Activated CD4-positive, alpha-beta T cell treated with anti-CD3 and anti-CD28 coated beads, Interleukin-2, amount 10 ng/mL, durations not matched to agents 24 days and 14 days (primary cell): Measurements from ENCODE around the gene MROH2B. TPM values are rescaled to one million over a fixed set of nuclear protein-coding genes. Genes with fewer than 3 reads are reported as not detected.

Experiments
- DNase-seq: peaks from one replicate; pipeline ENCODE4 v3.0.0; 2022
- H3K27ac Mint-ChIP-seq: one replicate; pipeline ENCODE4 v1.8.0; 2022; ENCODE audit warnings: mild to moderate bottlenecking, mixed read lengths
- H3K27me3 Mint-ChIP-seq: one replicate; pipeline ENCODE4 v1.8.0; 2022; ENCODE audit warnings: mixed read lengths
- H3K36me3 Mint-ChIP-seq: one replicate; pipeline ENCODE4 v1.8.0; 2022; ENCODE audit warnings: low read depth, mild to moderate bottlenecking, mixed read lengths
- H3K4me1 Mint-ChIP-seq: one replicate; pipeline ENCODE4 v1.8.0; 2021; ENCODE audit warnings: mixed read lengths
- H3K4me3 Mint-ChIP-seq: one replicate; pipeline ENCODE4 v1.8.0; 2022; ENCODE audit warnings: mild to moderate bottlenecking, moderate library complexity, mixed read lengths
- H3K9me3 Mint-ChIP-seq: one replicate; pipeline ENCODE4 v1.8.0; 2021; ENCODE audit warnings: mixed read lengths
- intact Hi-C: fragments of 100-400 bp; cut with micrococcal nuclease; formaldehyde crosslinking; loops from one replicate; pipeline ENCODE4 v1.15.1; 2023
- total RNA-seq: library from RNA; stranded (reverse); gene quantifications from 2 replicates; pipeline ENCODE4 v1.2.3, GENCODE V29; 2022

Gene MROH2B
- total RNA-seq, 1 donor from 2014 or later, result not detected

DNA sequence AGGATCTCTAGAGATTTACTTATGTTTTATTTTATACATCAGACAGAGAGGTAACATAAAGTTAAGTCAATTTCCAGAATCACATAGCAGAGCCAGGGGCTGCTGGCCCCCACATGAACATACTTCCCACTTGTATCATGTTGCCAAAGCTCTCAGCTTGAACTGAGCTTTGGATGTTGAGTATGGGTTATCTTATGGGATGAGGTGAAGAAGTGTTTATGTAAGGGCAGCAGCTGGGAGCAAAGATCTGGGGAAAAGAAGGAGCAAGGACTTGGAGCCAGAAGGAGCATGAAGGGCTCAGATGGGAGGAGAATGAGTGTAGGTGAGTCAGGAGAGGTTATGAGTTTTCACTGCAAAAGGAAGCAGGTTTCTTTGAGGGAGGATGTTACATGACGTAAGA, 72.0 kb downstream of the MROH2B start:
- DNase-seq, result no peak
- Mint-ChIP-seq H3K27ac (no peak overlapping the region), H3K27me3 (no peaks in the 10 kb centered on the region), H3K36me3 (no peaks in the 10 kb centered on the region), H3K4me3 (no peak overlapping the region), H3K4me1 (no peaks in the 10 kb centered on the region), H3K9me3 (no peaks in the 10 kb centered on the region)
- intact Hi-C loops, result no loop called here

DNA sequence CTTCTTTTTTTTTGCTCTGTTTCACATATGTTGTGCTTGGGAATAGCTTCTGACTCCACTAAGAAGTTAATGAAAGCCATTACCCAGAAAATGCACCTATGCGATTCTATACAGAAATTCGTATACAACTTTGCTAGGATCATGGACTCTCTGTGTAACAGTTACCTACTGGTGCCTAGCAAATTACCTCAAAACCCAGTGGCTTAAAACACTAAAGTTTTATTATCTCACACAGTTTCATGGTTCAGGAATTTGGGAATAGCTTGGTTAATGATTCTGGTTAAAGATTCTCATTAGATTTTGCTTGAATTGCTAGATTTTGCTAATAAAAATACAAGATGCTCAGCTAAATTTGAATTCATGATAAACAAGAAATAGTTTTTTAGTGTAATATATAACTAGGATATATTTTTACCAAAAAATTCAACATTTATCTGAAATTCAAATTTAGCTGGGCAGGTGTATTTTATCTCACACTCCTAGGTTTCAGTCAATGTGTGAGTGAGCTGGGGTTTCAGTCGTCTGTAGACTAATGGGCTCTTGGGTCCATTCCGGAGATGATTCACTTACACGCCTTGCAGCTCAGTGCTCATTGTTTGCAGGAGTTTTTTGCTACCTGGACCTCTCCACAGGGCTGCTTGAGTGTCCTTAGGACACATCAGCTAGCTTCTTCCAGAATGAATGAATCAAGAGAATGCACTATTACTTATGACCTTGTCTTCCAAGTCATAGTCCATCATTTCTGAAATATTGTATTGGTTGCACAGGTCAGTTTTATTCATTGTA, 75.1 kb downstream of the MROH2B start:
- Mint-ChIP-seq H3K27me3 (no peaks in the 10 kb centered on the region), H3K27ac (no peak overlapping the region), H3K4me3 (no peak overlapping the region), H3K4me1 (no peaks in the 10 kb centered on the region), H3K9me3 (no peaks in the 10 kb centered on the region), H3K36me3 (no peaks in the 10 kb centered on the region)
- DNase-seq, result no peak
- intact Hi-C loops, result no loop called here

DNA sequence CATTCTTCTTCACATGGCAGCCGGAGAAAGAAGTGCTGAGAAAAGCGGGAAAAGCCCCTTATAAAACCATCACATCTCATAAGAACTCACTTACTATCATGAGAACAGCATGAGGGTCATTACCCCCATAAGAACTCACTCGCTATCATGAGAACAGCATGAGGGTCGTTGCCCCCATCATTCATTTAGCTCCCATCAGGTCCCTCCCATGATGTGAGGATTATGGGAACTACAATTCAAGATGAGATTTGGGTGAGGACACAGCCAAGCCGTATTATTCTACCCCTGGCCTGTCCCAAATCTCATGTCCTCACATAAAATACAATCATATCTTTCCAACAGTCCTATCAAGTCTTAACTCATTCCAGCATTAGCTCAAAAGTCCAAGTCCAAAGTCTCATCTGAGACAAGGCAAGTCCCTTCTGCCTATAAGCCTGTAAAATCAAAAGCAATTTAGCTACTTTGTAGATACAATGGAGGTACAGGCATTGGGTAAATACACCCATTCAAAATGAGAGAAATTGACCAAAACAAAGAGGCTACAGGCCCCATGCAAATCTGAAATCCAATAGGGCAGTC, 79.1 kb downstream of the MROH2B start:
- no peaks in the 10 kb centered on the region for H3K9me3 Mint-ChIP-seq
- no peaks in the 10 kb centered on the region for H3K36me3 Mint-ChIP-seq
- H3K4me3 Mint-ChIP-seq, result no peak overlapping the region
- no peak for DNase-seq
- intact Hi-C loops, result no loop called here
- H3K27me3 Mint-ChIP-seq, result no peaks in the 10 kb centered on the region
- no peak overlapping the region for H3K27ac Mint-ChIP-seq
- no peaks in the 10 kb centered on the region for H3K4me1 Mint-ChIP-seq

DNA sequence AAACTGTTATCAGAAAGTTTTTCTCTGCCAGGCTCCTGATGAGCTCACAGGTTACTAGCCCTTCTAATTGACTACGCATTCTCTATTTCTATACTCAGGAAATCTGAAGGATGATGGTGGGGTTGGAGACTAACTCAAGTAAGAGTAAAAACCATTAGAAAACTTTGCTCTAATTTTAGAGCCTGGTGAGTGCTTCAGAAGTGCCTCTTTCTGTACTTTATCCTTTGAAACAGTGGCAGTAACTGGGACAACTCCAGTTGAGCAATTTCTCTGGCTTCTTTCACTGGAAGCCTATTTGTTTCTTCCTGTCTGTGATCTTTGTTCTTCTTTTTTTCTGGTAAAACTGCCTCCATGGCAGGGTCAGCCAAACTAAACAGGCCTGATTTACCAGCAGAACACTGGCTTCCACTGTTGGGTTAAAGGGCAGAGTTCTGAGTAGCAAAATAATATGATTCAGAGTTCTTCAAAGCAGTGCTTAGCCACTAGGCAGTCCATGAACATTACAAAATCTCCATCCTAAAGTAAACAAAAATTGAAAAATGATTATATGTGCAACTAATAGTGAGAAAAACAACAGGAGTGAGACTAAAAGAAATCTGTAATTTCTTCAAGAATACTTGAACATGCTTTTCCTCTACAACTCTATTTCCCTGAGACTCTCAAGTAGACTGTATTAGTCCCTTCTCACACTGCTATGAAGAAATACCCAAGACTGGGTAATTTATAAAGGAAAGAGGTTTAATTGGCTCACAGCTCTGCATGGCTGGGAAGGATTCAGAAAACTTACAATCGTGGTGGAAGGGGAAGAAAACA, 79.8 kb downstream of the MROH2B start:
- no peak for DNase-seq
- no peak overlapping the region for H3K27ac Mint-ChIP-seq
- H3K9me3 Mint-ChIP-seq, result no peaks in the 10 kb centered on the region
- H3K27me3 Mint-ChIP-seq, result no peaks in the 10 kb centered on the region
- H3K36me3 Mint-ChIP-seq, result no peaks in the 10 kb centered on the region
- no peak overlapping the region for H3K4me3 Mint-ChIP-seq
- H3K4me1 Mint-ChIP-seq, result no peaks in the 10 kb centered on the region
- intact Hi-C loops, result no loop called here

DNA sequence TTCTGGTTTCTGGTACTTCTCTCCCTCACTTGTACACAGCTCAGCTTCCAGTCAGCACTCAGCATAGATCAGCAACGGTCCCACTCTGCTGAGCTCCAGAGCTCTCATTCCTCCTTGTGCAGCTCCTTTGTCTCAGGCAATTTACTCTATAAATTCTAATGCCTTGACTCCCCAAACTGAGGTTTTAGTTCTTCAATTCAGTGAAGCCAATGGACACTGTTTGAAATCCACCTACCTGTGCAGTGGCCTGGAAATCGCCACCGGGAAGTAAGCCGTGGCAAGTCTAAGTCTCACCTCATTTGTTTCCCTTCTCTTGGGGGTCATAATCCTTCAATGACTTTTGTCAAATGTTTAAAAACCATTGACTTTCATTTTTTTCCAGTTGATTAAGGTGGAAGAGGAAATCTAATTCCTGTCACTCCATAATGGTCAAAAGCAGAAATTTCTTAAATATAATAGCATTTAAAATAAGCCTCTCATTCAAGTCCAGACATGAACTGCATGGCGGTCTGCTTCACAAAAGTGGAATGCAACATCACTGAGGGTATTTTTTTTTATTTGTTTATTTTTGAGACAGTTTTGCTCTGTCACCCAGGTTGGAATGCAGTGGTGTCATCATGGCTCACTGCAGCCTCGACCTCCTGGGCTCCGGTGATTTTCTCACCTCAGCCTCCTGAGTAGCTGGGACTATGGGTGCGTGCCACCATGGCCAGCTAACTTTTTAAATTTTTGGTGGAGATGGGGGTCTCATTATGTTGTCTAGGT, 82.2 kb downstream of the MROH2B start:
- no peak for DNase-seq
- Mint-ChIP-seq H3K36me3 (no peaks in the 10 kb centered on the region), H3K27ac (no peak overlapping the region), H3K27me3 (no peaks in the 10 kb centered on the region), H3K9me3 (no peaks in the 10 kb centered on the region), H3K4me1 (no peaks in the 10 kb centered on the region), H3K4me3 (no peak overlapping the region)
- intact Hi-C loops, result no loop called here

DNA sequence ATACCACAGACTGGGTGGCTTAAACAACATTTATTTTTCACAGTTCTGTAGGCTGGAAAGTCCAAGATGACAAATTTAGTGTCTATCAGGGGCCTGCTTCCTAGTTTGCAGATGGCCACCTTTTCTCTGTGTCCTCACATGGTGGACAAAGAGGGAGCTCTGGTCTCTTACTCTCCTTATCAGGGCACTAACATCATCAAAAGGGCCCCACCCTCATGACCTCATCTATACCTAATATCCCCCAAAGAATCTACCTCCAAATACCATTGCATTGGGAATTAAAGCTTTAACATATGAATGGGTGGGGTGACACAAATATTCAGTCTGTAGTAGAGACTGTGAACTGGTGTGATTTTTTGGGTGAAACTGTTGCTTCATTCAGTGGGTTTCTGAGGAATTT, 83.8 kb downstream of the MROH2B start:
- Mint-ChIP-seq H3K9me3 (no peaks in the 10 kb centered on the region), H3K4me1 (no peaks in the 10 kb centered on the region), H3K36me3 (no peaks in the 10 kb centered on the region), H3K4me3 (no peak overlapping the region), H3K27ac (no peak overlapping the region), H3K27me3 (no peaks in the 10 kb centered on the region)
- no peak for DNase-seq
- intact Hi-C loops, result no loop called here

DNA sequence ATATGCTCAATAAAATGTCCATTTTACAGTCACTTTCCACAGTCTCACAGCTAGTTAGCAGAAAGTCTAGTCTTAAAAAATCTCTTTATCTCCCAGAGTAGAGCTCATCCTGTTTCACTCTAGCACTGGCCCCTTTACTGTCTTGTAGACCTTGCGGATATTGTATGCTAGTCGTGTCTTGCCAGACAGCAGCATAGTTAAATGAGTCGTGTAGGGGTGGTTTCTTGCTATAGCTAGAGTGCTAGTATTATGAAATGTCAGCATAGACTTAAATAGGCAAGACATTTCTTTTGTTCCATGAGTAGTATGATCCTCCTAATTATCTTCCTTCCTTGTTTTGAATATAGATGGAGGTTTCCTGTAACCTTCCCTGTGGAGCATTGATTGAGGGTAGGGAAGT, 84.5 kb downstream of the MROH2B start:
- H3K36me3 Mint-ChIP-seq, result no peaks in the 10 kb centered on the region
- H3K9me3 Mint-ChIP-seq, result no peaks in the 10 kb centered on the region
- no peak overlapping the region for H3K27ac Mint-ChIP-seq
- no peaks in the 10 kb centered on the region for H3K4me1 Mint-ChIP-seq
- DNase-seq, result no peak
- H3K4me3 Mint-ChIP-seq, result no peak overlapping the region
- H3K27me3 Mint-ChIP-seq, result no peaks in the 10 kb centered on the region
- intact Hi-C loops, result no loop called here

DNA sequence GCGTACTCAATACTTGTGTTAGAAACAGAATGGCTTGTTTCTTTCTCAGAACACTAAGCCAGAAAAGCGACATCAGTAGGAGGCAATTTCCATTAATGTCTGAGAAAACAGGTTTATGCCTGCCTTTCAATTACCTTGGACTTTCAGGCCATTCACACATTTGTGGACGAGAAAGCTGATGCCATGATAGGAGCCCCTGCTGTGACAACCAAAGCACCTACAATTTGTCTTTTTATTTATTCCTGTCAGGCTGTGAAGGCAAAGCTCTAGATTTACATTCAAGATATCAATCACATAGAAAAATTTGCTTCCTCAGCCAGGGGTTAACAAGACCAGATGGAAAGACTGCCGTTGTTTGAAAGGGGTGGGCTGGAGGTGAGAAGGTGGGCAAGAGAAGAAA, 85.6 kb downstream of the MROH2B start:
- no peaks in the 10 kb centered on the region for H3K4me1 Mint-ChIP-seq
- H3K4me3 Mint-ChIP-seq, result no peak overlapping the region
- intact Hi-C loops, result no loop called here
- H3K27me3 Mint-ChIP-seq, result no peaks in the 10 kb centered on the region
- no peak overlapping the region for H3K27ac Mint-ChIP-seq
- H3K36me3 Mint-ChIP-seq, result no peaks in the 10 kb centered on the region
- no peak for DNase-seq
- no peaks in the 10 kb centered on the region for H3K9me3 Mint-ChIP-seq

DNA sequence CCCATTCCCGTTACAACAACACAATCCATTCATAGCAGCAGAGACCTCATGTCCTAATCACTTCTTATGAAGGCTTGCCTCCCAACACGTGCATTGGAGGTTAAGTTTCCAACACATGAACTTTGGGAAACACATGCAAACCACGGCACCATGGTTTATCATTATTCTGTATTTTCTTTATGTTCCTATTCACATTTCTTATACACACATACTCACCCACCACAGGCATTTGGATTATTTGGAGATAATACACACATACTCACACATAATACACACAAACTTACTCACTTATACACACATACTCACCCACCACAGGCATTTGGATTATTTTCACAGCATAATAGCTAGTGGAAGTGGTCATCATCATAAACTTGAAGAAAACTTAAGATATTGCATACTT, 86.3 kb downstream of the MROH2B start:
- no peak for DNase-seq
- no peaks in the 10 kb centered on the region for H3K36me3 Mint-ChIP-seq
- H3K27ac Mint-ChIP-seq, result no peak overlapping the region
- H3K4me1 Mint-ChIP-seq, result no peaks in the 10 kb centered on the region
- H3K9me3 Mint-ChIP-seq, result no peaks in the 10 kb centered on the region
- H3K27me3 Mint-ChIP-seq, result no peaks in the 10 kb centered on the region
- H3K4me3 Mint-ChIP-seq, result no peak overlapping the region
- intact Hi-C loops, result no loop called here

DNA sequence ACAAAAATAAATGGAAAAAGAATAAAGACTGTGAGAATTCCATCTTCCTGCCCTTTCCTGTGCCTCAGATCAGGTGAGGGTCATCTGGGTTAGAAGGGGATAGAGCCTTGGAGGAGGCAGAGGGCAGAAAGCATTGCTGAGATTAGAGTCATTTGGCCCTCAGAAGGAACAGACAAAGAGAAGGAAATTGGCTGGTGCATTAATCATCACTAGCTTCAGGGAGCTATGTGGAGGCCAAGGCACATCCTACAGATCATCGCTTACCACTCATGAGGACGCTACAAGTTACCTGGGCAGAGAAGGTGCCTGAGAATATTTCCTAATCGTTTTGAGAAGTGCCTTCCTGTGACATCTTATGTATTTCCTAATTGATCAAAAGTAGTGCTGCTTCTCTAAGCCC, 87.4 kb downstream of the MROH2B start:
- no peaks in the 10 kb centered on the region for H3K27me3 Mint-ChIP-seq
- H3K27ac Mint-ChIP-seq, result no peak overlapping the region
- H3K36me3 Mint-ChIP-seq, result no peaks in the 10 kb centered on the region
- H3K9me3 Mint-ChIP-seq, result no peaks in the 10 kb centered on the region
- H3K4me1 Mint-ChIP-seq, result no peaks in the 10 kb centered on the region
- intact Hi-C loops, result no loop called here
- no peak for DNase-seq
- H3K4me3 Mint-ChIP-seq, result no peak overlapping the region

DNA sequence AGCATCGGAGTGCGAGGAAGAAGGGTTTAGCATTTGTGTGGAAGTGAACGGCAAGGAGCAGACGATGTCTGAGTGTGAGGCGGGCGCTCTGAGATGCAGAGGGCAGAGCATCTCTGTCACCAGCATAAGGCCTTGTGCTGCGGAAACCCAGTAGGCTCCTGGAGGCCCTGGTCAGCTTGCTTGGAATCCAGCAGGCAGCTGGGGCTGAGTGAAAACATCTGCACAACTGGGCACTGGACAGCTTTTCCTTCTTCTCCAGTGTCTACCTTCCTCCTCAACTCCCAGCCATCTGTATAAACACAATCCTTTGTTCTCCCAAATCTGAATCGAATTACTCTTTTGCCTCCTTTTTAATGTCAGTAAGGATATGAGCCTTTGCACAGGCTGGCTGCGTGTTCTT, 89.7 kb downstream of the MROH2B start:
- intact Hi-C loops, result no loop called here
- H3K36me3 Mint-ChIP-seq, result no peaks in the 10 kb centered on the region
- no peak overlapping the region for H3K27ac Mint-ChIP-seq
- no peaks in the 10 kb centered on the region for H3K4me1 Mint-ChIP-seq
- H3K4me3 Mint-ChIP-seq, result no peak overlapping the region
- H3K27me3 Mint-ChIP-seq, result no peaks in the 10 kb centered on the region
- H3K9me3 Mint-ChIP-seq, result no peaks in the 10 kb centered on the region
- DNase-seq, result no peak

DNA sequence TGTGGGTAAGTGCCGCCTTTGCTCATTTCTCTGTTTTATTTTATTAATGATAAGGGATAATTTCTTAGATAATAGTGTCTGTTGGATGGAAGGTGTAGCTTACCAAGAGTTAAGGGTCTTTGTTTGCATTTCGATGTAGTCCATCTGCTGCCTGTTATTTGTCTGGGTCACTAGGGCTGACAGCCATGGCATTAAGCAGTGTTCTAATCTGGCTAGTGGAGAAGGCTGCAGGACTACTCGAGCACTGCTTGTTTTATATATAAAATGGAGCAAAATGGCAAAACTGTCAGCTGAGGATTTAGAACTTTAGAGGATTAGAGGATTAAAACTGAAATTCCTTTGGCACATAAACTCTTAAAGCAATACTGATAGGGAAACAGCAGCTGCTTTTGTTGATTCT, 94.3 kb downstream of the MROH2B start:
- Mint-ChIP-seq H3K9me3 (no peaks in the 10 kb centered on the region), H3K4me3 (no peak overlapping the region), H3K27me3 (no peaks in the 10 kb centered on the region), H3K4me1 (no peaks in the 10 kb centered on the region), H3K36me3 (no peaks in the 10 kb centered on the region), H3K27ac (no peak overlapping the region)
- intact Hi-C loops, result no loop called here
- no peak for DNase-seq

DNA sequence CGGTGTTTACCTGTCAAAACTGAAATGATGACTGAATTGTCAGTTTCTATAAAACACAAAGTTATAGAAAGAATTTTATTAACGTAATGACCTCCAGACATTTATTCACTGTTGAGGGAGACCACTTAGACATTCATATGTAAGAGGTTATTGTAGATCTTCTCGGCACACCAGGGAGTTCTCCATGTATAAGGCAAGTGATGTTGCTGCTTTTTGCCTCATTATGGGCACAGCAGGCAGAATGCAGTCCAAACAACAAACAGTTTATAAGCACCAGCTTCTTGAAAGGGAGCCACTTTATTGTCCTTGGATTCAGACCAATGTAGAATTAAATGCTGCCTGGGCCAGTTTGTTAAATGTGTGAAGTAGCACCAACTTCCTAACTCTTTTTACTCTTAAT, 95.1 kb downstream of the MROH2B start:
- H3K9me3 Mint-ChIP-seq, result no peaks in the 10 kb centered on the region
- intact Hi-C loops, result no loop called here
- H3K4me3 Mint-ChIP-seq, result no peak overlapping the region
- no peak overlapping the region for H3K27ac Mint-ChIP-seq
- H3K27me3 Mint-ChIP-seq, result no peaks in the 10 kb centered on the region
- H3K36me3 Mint-ChIP-seq, result no peaks in the 10 kb centered on the region
- no peak for DNase-seq
- no peaks in the 10 kb centered on the region for H3K4me1 Mint-ChIP-seq
